HG03066 (cell line): ENCODE measurements around the gene GRID2.
"Not testable (repeated sequence)": the region's sequence is repeated elsewhere in the genome, so short reads cannot be mapped to it uniquely, and the experiment has no call there.

ENCODE experiments used
- ATAC-seq: cut with Tn5 transposase; IDR thresholded peaks from one replicate; pipeline ENCODE4 v1.9.1; 2021; ENCODE audit warnings: low read depth; ENCODE audit not compliant: unreplicated experiment

GRID2 gene

GRCh38 chr4:93263166-93263565 lies 959.4 kb downstream of the GRID2 start:
- no peak for ATAC-seq

DNA sequence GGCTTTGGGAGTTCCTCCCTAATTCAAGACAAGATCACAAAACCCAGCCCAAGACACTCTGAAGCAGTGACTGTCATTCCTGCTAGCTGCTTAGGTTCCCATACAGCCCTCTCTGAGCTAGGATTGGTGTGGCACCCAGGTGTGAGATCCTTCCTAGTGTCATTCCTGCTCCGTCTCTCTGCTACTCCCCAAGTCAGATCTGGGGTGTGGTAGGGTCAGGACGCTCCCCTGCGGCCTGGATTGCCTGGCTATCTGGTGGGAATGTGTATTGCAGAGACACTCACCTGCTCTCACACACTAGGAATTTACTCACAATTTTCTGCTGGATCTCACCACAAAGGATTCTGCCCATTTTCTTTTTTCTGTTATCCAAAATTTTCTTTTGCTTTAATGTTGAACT lies 964.0 kb downstream of the GRID2 start:
- no peak for ATAC-seq

GRCh38 chr4:93285346-93285745 lies 981.6 kb downstream of the GRID2 start:
- no peak for ATAC-seq

- no peak for ATAC-seq
These were observed 985.5 kb downstream of the GRID2 start for GRCh38 chr4:93289241-93289640.

DNA sequence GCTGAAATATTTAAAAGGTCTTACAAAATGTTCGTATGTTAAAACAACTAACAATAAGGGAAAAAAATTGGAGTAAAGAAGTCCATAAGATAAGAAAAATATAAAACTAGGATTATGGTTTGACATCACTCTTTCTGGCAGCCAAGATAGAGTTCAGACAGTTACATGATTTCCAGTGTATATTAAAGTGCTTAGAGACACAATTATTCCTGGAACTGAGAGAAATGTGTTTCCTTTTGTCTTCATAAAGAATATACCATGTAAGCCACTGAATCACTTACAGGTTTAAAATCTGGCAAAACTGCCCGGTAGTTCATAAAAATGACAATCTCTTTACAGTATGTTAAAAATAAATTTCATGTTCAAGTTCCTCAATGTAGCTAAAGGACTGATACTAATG lies 986.1 kb downstream of the GRID2 start:
- no peak for ATAC-seq

- ATAC-seq, result no peak
These were observed 995.4 kb downstream of the GRID2 start for GRCh38 chr4:93299118-93299517.

DNA sequence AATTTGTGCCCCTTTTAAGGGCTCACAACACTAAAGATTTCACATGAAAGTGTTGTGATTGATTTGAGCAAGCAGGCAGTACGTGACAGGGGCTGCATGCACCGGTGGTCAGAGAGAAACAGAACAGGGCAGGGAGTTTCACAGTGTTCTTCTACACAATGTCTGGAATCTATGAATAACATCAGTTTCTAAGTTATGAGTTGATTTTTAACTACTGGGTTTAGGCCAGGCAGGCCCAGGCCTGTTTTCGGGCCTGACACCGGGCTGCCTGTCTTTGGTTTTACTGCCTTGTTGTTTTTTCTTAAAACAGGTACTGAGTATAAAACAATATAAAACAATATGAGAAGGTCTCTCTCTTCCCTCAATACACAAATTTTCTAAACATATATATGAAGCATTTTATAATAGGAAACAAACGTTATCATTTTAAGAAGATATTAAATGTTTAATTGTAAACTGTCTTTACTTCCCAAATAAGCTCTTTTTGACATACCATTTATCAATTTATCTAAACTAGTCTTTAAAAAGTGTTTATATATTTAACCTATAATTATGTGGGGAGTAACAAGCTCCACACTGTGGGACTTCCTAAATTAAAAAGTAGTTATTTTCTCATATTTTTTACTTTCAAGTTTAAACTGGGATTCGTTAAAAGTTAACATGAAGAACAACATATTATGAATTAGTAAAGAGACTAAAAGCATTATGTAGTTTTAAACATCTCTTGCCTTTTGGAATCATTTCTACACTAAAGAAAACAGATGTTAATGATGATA lies 997.2 kb downstream of the GRID2 start:
- ATAC-seq, result not testable (repeated sequence)

- ATAC-seq, result no peak
These were observed 998.5 kb downstream of the GRID2 start for GRCh38 chr4:93302310-93302709.

GRCh38 chr4:93303440-93303839 lies 999.7 kb downstream of the GRID2 start:
- no peak for ATAC-seq

- ATAC-seq, result no peak
These were observed 1008.5 kb downstream of the GRID2 start for GRCh38 chr4:93312299-93312698.

DNA sequence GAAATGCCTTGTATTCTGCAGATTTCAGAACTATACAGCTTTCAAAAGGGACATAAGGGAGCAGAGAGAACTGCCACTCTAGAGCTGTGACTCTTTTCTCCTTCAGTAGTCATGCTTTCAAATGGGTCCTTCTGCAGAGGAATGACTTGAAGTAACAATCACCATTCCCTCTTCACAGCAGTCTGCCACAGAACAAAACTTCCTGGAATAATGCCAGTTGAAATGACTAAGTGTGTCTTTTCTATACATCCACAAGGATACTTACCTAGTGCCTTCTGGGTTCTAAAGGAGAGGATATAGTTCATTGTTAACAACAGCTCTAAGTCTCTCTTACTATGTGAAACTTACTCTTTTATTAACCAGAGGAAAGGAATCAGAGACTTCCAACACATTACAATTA lies 1009.4 kb downstream of the GRID2 start:
- no peak for ATAC-seq

DNA sequence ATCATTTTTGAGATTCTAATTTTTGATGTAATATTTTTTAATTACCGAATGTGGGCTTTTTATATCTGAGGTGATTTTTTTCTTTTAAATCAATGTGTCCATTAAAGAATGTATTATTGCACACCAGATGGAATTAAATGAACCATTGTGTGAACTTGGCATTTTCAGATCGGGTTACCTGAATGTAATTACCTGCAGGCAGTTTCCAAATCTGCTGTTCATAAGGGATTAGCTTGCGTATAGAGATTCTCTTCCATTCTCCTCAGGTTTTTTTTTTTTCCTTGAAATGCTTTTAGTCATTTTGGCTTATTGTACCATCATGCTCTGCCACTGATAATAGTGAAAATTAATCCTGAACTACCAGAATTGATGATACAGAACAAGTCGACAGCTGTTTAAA lies 1013.3 kb downstream of the GRID2 start:
- ATAC-seq, result no peak

DNA sequence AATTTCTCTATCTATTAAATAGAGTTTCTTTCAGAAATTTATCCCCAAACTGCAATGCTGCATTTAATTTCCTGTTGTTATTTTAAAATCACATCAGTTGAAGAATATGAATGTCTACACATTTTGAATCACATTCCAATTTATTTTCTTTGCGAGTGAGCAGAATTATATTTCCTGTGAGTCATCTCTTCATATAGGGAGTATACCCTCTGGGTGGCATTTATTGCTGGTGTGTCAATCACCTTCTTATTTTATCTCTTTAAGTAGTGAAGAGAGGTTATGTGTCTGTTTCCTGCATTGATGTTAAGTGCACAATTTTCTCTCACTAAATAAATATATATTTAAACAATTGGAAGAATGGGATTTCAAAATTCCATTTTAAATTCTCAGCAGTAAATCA lies 1013.8 kb downstream of the GRID2 start:
- ATAC-seq, result no peak

GRCh38 chr4:93319041-93319440 lies 1015.3 kb downstream of the GRID2 start:
- no peak for ATAC-seq

GRCh38 chr4:93320356-93320755 lies 1016.6 kb downstream of the GRID2 start:
- ATAC-seq, result no peak

GRCh38 chr4:93327346-93327745 lies 1023.6 kb downstream of the GRID2 start:
- ATAC-seq, result no peak

- peak; percentile 93 for ATAC-seq
These were observed 1030.2 kb downstream of the GRID2 start for GRCh38 chr4:93334003-93334402.

GRCh38 chr4:93337196-93337595 lies 1033.4 kb downstream of the GRID2 start:
- ATAC-seq, result no peak

- ATAC-seq, result no peak
These were observed 1039.0 kb downstream of the GRID2 start for GRCh38 chr4:93342738-93343137.

GRCh38 chr4:93346840-93347239 lies 1043.1 kb downstream of the GRID2 start:
- no peak for ATAC-seq

GRCh38 chr4:93348896-93349295 lies 1045.1 kb downstream of the GRID2 start:
- ATAC-seq, result no peak

GRCh38 chr4:93351846-93352245 lies 1048.1 kb downstream of the GRID2 start:
- ATAC-seq, result no peak

DNA sequence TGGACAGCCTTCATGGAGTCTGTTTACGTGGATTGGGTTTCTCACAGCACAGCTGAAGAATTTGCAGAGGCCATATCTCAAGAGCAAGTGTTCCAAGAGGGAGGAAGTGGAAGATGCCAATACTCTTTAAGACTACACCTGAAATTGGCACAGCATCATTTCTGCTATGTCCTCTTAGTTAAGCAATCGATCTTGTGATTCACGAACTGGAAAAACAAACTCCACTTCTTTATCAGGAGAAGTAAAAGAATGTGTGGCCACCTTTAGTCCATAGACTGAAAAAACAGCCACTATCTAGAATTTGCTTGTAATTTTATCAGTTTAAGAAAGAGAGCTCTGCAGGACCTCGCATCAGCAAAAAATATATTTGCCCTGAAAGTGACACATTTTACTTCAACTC lies 1051.6 kb downstream of the GRID2 start:
- no peak for ATAC-seq
